GM23338 (cell line): ENCODE data around the gene PLG.
"Not testable (repeated sequence)": the region's sequence is repeated elsewhere in the genome, so short reads cannot be mapped to it uniquely, and the experiment has no call there.

ENCODE experiments used
- CTCF ChIP-seq, 2 experiments: fragments of 200-600 bp in 1 of 2; sonication (generic) in 1 of 2; conservative IDR thresholded peaks; 2 replicates each; pipeline versions ENCODE4 v1.5.1 to v1.6.1; 2016 to 2017; ENCODE audit warnings: antibody characterized with exemption in 2 of 2, low read depth in 2 of 2, mild to moderate bottlenecking in 2 of 2, moderate library complexity in 1 of 2
- EZH2 ChIP-seq: fragments of 200-600 bp; sonication (generic); IDR thresholded peaks from one replicate; pipeline ENCODE4 v1.8.0; 2017; ENCODE audit warnings: antibody characterized with exemption, mild to moderate bottlenecking, low read depth; ENCODE audit not compliant: unreplicated experiment
- EZH2phosphoT487 ChIP-seq: fragments of 200-600 bp; sonication (generic); IDR thresholded peaks from one replicate; pipeline ENCODE4 v1.8.1; 2018; ENCODE audit warnings: antibody characterized with exemption; ENCODE audit not compliant: unreplicated experiment
- JUNB ChIP-seq: IDR thresholded peaks from one replicate; pipeline ENCODE4 v1.6.1; 2016; ENCODE audit warnings: antibody characterized with exemption; ENCODE audit not compliant: unreplicated experiment
- POLR2AphosphoS5 ChIP-seq: IDR thresholded peaks from 2 replicates; pipeline ENCODE4 v1.6.1; 2016; ENCODE audit warnings: antibody characterized with exemption, low read depth
- REST ChIP-seq: IDR thresholded peaks from one replicate; pipeline ENCODE4 v1.6.1; 2018; ENCODE audit warnings: antibody characterized with exemption; ENCODE audit not compliant: unreplicated experiment
- STAT1 ChIP-seq: IDR thresholded peaks from one replicate; pipeline ENCODE4 v1.6.1; 2016; ENCODE audit warnings: antibody characterized with exemption; ENCODE audit not compliant: unreplicated experiment
- ZNF114 ChIP-seq: fragments of 250-450 bp; sonication (Bioruptor Pico); IDR thresholded peaks from 2 replicates; pipeline ENCODE4 v1.5.0; 2020; ENCODE audit warnings: mild to moderate bottlenecking, moderate library complexity
- ZNF331 ChIP-seq: fragments of 250-450 bp; sonication (Bioruptor Pico); IDR thresholded peaks from 2 replicates; pipeline ENCODE4 v1.5.0; 2020; ENCODE audit warnings: low read depth, mild to moderate bottlenecking, moderate library complexity

DNA sequence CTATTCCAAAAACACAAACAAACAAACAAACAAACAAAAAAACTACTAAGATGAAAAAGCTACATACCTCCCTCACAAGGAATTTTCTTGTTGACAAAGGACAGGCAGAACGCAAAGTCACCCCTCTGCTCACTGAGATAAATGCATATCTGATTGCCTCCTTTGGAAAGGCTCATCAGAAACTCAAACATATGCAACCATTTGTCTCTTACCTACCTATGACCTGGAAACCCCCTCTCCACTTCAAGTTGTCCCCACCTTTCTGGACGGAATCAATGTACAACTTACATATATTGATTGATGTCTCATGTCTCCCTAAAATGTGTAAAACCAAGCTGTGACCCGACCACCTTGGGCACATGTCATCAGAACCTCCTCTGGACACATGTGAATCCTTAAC is 100.0 kb downstream of the PLG start:
- TF ChIP-seq CTCF (conservative IDR thresholded peaks at IDR 0.05; ENCODE audit: low read depth in 2 of 2); ZNF114 (CRISPR knock-in tag); POLR2AphosphoS5; ZNF331; REST; JUNB; EZH2phosphoT487; EZH2; STAT1: not testable (repeated sequence)
